PFSK-1 (cell line): ENCODE results near the gene EPHA4.

Source experiments
- POLR2AphosphoS5 ChIP-seq: IDR thresholded peaks from 2 replicates; pipeline ENCODE4 v1.6.1; 2012; ENCODE audit warnings: low read depth, mild to moderate bottlenecking, control low read depth, low read length, moderate library complexity
- REST ChIP-seq, 2 experiments: IDR thresholded peaks; 2 replicates each; pipeline versions ENCODE4 v1.6.1 to v1.8.0; 2011 to 2012; ENCODE audit warnings: low read depth in 2 of 2, low read length in 2 of 2, control low read depth in 1 of 2, inconsistent platforms in 1 of 2, mild to moderate bottlenecking in 1 of 2, moderate library complexity in 1 of 2; ENCODE audit not compliant: insufficient read depth in 1 of 2

DNA sequence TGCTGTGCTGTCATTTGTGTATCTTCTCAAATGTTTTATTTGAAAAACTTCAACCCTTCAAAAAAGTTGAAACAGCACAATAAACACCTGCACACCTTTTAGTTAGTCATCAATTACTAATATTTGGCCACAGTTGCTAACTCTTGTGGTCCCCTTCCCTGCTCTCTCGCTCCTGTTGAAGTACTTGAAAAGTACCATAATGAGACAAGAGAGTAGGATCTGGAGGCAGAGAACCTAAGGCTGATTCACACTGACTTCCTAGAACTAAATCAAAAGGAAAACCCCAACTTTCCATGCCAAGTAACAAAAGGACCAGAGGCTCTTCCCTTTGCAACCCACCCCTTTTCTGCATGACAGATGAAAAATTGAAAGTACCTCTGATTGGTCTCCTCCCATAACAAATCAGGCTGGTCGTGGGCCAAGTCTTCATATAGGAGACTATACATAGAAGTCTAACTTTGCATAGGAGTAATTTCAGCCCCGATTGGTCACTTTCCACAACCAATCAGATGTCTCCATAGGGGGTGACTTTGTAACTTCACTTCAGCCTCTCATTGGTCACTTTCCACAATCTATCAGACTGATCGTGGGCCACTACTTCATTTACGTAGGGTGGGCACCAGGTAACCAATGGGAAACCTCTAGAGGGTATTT lies 179.7 kb downstream of the EPHA4 start:
- TF ChIP-seq POLR2AphosphoS5, result no peak
- no peak for TF ChIP-seq REST (IDR thresholded peaks at IDR 0.05; ENCODE audit: insufficient read depth in 1 of 2, low read depth in 2 of 2, low read length in 2 of 2)
